NCI-H526 treated with DMSO at 0.1 percent for 48 hours (cell line): ENCODE data around the gene CT45A2.
"Not testable (repeated sequence)": the region's sequence is repeated elsewhere in the genome, so short reads cannot be mapped to it uniquely, and the experiment has no call there.

Source experiments
- DNase-seq: peaks from one replicate; lab custom pipeline; 2025; lab: John Stamatoyannopoulos, UW

The CT45A2 gene

GRCh38 chrX:135819912-135820311 is at the start of gene CT45A2:
TSS of gene CT45A2 (minus strand) at chrX:135820012. CDS start at chrX:135816265, 3,747 bp downstream.
- not testable (repeated sequence) for DNase-seq

- not testable (repeated sequence) for DNase-seq
These were observed 34.6 kb upstream of the CT45A2 start, which contains the start of gene CT45A8 for GRCh38 chrX:135854438-135854837. TSS of gene CT45A8 (minus strand) at chrX:135854538. CDS start at chrX:135850783, 3,755 bp downstream.

GRCh38 chrX:135837180-135837579 is 17.4 kb upstream of the CT45A2 start, which contains the start of gene CT45A7:
TSS of gene CT45A7 (minus strand) at chrX:135837280. CDS start at chrX:135833533, 3,747 bp downstream.
- DNase-seq, result not testable (repeated sequence)

- not testable (repeated sequence) for DNase-seq
These were observed 17.1 kb downstream of the CT45A2 start, which contains the start of gene CT45A6 for GRCh38 chrX:135802687-135803086. TSS of gene CT45A6 (minus strand) at chrX:135802787. CDS start at chrX:135798993, 3,794 bp downstream.

GRCh38 chrX:135785403-135785802 is 34.4 kb downstream of the CT45A2 start, which contains the start of gene CT45A5:
TSS of gene CT45A5 (minus strand) at chrX:135785503. CDS start at chrX:135781729, 3,774 bp downstream.
- DNase-seq, result not testable (repeated sequence)

GRCh38 chrX:135768091-135768490 is 51.7 kb downstream of the CT45A2 start, which contains the start of gene CT45A3:
TSS of gene CT45A3 (minus strand) at chrX:135768191. CDS start at chrX:135764444, 3,747 bp downstream.
- not testable (repeated sequence) for DNase-seq
